Measurements from ENCODE around the gene HSPA1L.

DNA sequence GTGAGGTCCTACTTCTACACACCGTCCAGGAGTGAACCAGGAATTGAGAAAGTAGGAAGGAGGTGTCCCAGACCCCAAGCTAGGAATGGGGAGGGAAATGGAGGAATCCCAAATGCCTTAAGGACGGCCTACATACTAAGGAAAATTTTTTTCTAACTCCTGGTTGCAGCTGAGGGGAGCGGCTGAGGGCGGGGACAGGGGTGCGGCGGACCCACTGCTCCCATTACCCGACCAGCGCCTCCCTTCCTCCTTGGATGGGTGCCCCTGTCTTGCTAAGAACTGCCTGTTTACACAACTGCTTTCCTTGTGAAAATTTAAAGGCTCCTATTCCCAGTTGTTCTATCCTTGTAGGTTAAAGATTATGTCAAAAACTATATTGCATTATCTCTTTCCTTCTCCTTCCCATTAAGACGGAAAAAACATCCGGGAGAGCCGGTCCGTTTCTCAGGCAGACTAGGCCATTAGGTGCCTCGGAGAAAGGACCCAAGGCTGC lies 11.8 kb upstream of the HSPA1L start:
- TF ChIP-seq EZH2 (IDR thresholded peaks at IDR 0.05), result no peak
- TF ChIP-seq, protein P1, sequence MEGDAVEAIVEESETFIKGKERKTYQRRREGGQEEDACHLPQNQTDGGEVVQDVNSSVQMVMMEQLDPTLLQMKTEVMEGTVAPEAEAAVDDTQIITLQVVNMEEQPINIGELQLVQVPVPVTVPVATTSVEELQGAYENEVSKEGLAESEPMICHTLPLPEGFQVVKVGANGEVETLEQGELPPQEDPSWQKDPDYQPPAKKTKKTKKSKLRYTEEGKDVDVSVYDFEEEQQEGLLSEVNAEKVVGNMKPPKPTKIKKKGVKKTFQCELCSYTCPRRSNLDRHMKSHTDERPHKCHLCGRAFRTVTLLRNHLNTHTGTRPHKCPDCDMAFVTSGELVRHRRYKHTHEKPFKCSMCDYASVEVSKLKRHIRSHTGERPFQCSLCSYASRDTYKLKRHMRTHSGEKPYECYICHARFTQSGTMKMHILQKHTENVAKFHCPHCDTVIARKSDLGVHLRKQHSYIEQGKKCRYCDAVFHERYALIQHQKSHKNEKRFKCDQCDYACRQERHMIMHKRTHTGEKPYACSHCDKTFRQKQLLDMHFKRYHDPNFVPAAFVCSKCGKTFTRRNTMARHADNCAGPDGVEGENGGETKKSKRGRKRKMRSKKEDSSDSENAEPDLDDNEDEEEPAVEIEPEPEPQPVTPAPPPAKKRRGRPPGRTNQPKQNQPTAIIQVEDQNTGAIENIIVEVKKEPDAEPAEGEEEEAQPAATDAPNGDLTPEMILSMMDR (IDR thresholded peaks at IDR 0.05), result no peak
- TF ChIP-seq EZH2phosphoT487 (IDR thresholded peaks at IDR 0.05), result no peak
